Esophagus muscularis mucosa (tissue), 4 donors: Measurements from ENCODE around the gene FKBP1A.

Experiments used
- CTCF ChIP-seq, 3 experiments: fragments of 200-600 bp in 2 of 3; fragments of 450-650 bp in 1 of 3; sonication (generic) in 2 of 3; IDR thresholded peaks; one replicate each; pipeline ENCODE4 v1.5.1; 2017 to 2019; ENCODE audit warnings: antibody characterized with exemption in 3 of 3, mild to moderate bottlenecking in 2 of 3, moderate library complexity in 1 of 3
- EP300 ChIP-seq: sonication (generic); formaldehyde crosslinking; IDR thresholded peaks from one replicate; pipeline ENCODE4 v1.6.1; 2017; ENCODE audit warnings: antibody characterized with exemption
- POLR2A ChIP-seq: fragments of 450-650 bp; IDR thresholded peaks from one replicate; pipeline ENCODE4 v1.6.1; 2017; ENCODE audit warnings: antibody characterized with exemption, moderate library complexity, mild to moderate bottlenecking, low read depth
- POLR2AphosphoS5 ChIP-seq, 2 donors: sonication (generic); formaldehyde crosslinking; IDR thresholded peaks; one replicate each; pipeline ENCODE4 v1.6.1; 2017; ENCODE audit warnings: antibody characterized with exemption in 2 of 2

GRCh38 chr20:1440024-1440423, 47.2 kb upstream of the FKBP1A start:
- TF ChIP-seq POLR2AphosphoS5 (IDR thresholded peaks at IDR 0.05) (no peak), CTCF (IDR thresholded peaks at IDR 0.05) (no peak), POLR2A (no peak), EP300 (no peak)
